Measurements from ENCODE around the gene NAV2.

Gene NAV2

DNA sequence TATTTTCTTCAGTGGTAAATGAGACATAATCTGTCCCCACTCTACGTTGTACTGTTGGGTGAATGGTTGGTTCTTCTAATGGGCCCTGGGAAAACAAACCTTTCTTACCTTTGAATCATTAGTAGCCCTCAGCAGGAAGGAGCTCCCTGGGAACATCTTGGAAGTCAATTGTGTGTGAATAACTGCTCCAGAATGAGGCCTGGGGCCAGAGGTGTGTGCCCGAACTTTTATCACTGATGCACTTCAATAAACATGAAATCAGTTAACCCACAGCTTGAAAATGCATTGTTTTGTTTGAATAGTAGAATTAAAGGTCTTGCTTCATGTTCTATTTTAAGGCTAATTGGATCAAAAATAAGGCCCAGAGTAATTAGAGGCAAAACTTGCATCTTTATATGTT is 67.1 kb downstream of the NAV2 start:
- DNase-seq (ENCODE audit: low read depth in 2 of 2): no peak

GRCh38 chr11:19781351-19781750 is 68.7 kb downstream of the NAV2 start:
- no peak for DNase-seq (ENCODE audit: low read depth in 2 of 2)

DNA sequence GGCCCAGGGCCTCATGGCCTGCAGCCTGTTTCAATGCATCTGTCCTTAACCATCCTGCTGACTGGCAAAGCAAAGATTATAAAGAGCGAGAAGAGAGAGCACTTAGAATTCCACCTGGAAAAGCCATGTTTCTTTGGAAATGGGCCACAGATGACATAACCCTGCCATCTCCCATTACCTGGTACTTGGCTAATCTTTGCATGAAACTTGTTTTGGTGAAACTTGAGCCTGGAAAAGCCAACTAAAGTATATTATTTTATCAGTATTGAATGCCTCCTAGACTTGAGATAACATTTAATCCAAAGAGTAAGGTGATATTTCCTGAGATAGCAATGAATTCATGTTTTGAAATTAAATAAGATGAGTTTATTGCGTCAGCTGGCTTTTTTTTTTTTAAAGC is 72.6 kb downstream of the NAV2 start:
- DNase-seq (ENCODE audit: low read depth in 2 of 2): no peak

GRCh38 chr11:19786644-19787043 is 74.0 kb downstream of the NAV2 start:
- DNase-seq (ENCODE audit: low read depth in 2 of 2): no peak

DNA sequence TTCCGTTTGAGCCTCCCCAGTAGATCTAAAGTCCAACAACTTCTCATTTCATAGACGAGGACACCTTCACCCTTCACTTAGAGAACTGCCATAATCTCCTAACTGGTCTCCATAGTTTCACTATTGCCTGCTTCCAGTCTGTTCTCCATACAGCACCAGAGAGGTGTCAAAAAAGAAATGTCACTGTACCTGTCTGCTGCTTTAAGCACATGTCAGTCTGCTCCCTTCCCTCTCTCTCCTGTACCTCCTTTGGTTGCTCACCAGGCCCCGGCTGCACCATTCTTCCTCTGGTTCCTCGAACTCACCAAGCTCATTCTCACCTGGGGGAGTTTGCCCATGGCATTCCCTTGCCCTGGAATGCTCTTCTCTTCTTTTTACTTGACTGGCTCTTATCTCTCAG is 75.8 kb downstream of the NAV2 start:
- no peak for DNase-seq (ENCODE audit: low read depth in 2 of 2)

GRCh38 chr11:19789245-19789644 is 76.6 kb downstream of the NAV2 start:
- no peak for DNase-seq (ENCODE audit: low read depth in 2 of 2)

DNA sequence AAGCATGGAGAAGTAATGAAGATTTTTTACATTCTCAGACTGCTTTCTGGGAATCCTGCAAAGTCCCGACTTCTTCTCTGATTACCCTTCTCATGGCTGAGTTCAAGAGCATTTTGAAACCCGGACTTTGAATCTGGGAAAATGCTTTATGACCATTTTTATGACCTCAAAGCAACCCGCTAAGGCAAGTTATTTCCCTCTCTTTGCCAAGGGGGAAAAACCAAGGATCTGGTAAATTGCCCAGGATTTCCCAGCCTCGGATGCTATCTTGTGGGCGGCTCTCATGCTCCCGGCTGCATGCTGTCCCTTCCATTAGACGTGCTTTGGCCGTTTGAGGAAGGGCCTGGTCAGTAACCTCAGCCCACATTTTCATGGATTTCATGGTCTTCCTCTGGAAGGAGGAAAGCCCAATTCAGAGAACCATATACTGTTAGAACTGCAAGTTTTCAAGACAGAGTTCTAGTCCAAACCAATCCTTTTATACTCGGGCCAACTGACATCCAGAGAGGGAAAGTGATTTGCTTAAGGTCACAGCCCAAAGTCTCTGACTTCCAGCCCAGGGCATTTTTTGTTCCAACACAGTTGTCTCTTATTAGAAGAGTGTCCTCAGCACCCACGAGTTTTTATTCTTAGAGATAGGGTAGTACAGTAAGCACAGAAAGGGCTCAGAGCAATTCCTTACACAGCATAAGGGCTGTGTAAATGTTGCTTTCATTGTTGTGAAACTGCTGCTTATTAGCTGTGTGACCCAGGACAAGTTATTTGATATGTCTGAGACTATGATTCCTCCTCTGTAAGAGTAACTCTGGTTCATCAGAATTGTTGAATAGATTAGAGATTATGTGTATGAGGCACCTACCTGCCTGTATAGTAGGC is 77.4 kb downstream of the NAV2 start:
- no peak for DNase-seq (ENCODE audit: low read depth in 2 of 2)

- no peak for DNase-seq (ENCODE audit: low read depth in 2 of 2)
These were observed 78.4 kb downstream of the NAV2 start for GRCh38 chr11:19790831-19791552.

DNA sequence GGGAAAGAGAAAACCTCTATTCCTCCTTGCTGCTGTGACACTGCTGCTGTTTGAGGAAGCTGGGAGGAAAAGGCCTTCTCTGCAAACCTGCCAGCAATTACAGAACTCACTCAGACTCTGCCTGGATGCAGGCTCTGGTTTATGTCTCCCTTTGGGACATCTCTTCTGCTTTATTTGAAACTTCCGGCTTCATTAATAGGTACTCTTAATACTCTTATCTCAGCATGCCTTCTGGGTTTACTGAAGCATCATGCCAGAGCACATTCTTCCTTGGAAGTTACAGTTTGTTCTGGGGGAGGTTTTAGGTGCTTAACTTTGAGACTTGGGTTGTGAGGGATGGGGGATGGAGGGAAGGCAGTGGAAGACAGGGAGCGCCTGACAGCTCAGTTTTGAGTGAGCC is 79.9 kb downstream of the NAV2 start:
- DNase-seq (ENCODE audit: low read depth in 2 of 2): no peak

GRCh38 chr11:19793326-19793725 is 80.7 kb downstream of the NAV2 start:
- no peak for DNase-seq (ENCODE audit: low read depth in 2 of 2)

GRCh38 chr11:19794161-19794560 is 81.5 kb downstream of the NAV2 start:
- no peak for DNase-seq (ENCODE audit: low read depth in 2 of 2)

DNA sequence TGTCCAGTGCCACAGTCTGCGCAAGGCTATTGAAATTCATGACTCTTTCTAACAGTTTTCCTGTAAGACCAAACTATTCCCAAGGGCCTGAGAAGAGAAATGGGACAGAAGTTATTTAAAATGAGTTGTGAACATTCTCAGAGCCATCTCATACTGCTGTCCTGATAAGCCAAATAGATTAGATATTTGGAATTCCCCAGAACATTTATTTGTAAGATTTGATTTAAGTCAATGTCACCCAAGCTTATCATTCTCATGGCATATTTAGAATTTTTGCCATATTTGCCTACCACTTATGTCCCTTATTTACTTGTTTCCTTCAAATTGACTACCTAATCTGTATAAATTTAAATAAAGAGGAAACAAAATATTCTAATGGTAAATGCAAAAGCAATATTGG is 82.4 kb downstream of the NAV2 start:
- DNase-seq (ENCODE audit: low read depth in 2 of 2): no peak

GRCh38 chr11:19800162-19800561 is 87.5 kb downstream of the NAV2 start:
- DNase-seq (ENCODE audit: low read depth in 2 of 2): no peak

GRCh38 chr11:19800714-19801519 is 88.3 kb downstream of the NAV2 start:
- DNase-seq (ENCODE audit: low read depth in 2 of 2): no peak

- no peak for DNase-seq (ENCODE audit: low read depth in 2 of 2)
These were observed 90.2 kb downstream of the NAV2 start for GRCh38 chr11:19802773-19803293.

GRCh38 chr11:19803506-19803998 is 90.9 kb downstream of the NAV2 start:
- no peak for DNase-seq (ENCODE audit: low read depth in 2 of 2)

GRCh38 chr11:19805376-19805775 is 92.7 kb downstream of the NAV2 start:
- DNase-seq (ENCODE audit: low read depth in 2 of 2): no peak

DNA sequence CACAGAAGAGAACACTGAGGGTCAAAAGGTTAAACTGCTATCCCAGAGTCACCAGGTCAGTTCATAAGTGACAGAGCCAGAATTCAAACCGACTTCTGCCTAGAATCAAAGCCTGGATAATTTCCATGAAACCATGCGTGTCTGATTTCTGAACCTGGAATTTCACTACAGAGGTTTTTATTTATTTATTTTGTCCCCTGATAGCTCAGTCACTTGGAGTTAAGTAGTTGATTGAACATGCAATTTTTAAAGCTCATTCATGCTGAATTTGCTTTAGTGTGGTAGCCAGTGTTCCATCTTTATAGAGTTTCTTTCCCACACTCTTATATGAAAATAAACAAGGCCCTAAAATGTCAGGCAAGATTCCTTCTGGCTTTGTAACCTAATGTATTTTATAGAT is 93.2 kb downstream of the NAV2 start:
- no peak for DNase-seq (ENCODE audit: low read depth in 2 of 2)

- no peak for DNase-seq (ENCODE audit: low read depth in 2 of 2)
These were observed 93.6 kb downstream of the NAV2 start for GRCh38 chr11:19806251-19806650.

GRCh38 chr11:19808076-19808911 is 95.7 kb downstream of the NAV2 start:
- no peak for DNase-seq (ENCODE audit: low read depth in 2 of 2)

GRCh38 chr11:19810852-19811251 is 98.2 kb downstream of the NAV2 start:
- DNase-seq (ENCODE audit: low read depth in 2 of 2): no peak
